NCI-H1417 treated with DMSO at 0.1 percent for 48 hours (cell line): ENCODE measurements around the gene S1PR2.
"Not testable (repeated sequence)": the region's sequence is repeated elsewhere in the genome, so short reads cannot be mapped to it uniquely, and the experiment has no call there.

ENCODE experiments used
- DNase-seq: peaks from one replicate; lab custom pipeline; 2025; lab: John Stamatoyannopoulos, UW

S1PR2 gene

DNA sequence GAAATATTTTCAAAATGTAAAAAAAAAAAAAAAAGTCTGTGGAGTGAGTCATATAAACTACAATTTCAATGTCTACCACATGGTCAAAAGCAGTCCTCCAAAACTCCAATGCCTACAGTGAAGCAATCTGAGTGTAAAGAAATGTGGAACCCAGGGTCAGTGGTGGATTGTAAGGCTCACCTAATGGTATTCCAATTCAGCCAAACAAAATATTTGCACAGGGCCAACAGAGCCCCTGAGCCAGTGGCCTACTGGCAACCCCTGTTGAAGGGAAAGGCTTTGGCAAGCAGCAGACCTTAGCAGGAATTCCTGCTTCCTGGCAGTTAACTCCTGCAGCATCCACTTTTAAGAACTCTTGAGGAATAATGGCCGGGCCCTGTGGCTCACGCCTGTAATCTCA lies 39.8 kb downstream of the S1PR2 start:
- no peak for DNase-seq

DNA sequence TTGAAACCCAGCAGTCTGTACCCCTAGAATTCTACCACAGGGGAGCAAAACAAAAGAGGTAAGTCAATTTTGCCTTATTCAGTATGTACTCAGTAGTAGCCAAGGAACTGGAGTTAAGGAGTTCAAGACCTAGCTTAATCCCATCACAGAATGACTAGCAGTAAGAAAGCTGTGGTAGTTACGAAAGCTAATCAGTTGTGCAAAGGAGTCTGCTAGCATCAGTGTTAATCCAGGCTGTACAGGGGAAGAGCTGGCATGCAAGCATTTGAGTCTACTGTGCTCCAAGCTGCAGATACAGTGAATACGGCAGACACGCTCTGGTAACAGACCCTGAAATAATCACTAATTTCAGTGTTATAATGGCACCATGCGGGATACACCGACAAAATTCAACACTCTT lies 41.1 kb downstream of the S1PR2 start:
- DNase-seq = no peak

DNA sequence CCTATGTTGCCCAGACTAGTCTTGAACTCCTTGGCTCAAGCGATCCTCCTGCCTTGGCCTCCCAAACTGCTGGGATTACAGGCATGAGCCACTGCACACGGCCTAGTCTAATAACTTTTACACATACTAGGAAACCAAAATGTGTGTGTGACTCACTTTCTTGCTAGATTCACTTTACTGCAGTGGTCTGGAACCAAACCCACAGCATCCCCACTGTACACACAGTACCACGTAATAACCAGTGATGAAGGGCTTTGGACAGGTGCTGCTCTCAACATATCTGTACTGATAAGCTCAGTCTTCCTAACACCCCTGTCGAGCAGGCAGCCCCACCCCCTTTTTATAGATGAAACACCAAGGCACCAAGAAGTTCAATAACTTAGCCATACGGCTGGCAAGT lies 41.5 kb downstream of the S1PR2 start:
- no peak for DNase-seq

DNA sequence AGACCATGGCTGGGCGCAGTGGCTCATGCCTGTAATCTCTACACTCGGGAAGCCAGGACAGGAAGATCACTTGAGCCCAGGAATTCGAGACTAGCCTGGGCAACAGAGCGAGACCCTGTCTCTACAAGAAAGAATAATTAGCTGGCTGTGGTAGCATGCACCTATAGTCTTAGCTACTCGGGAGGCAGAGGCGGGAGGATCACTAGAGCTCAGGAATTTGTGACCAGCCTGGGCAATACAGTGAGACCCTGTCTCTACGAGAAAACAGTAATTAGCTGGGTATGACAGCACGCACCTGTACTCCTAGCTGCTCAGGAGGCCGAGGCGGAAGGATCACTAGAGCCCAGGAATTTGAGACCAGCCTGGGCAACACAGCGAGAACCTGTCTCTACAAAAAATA lies 43.8 kb downstream of the S1PR2 start:
- no peak for DNase-seq

DNA sequence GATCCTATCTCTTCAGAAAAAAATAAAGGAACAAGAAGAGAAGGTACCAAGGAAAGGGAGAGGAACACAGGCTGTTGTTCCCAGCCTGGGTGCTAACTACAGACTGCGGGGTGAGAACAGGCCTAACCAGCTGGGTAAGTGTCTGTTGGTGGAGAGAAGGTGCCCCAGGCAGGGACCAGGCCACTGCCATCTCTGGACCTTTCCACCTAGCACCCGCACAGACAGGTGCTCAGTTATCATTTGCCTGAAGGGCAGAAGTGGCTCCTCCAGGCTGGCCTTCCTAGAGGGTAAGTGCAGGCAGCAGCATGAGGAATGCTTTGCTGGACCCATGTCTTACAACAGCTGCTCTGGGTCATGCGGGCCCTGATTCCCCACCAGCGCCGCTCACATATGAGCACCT lies 46.5 kb downstream of the S1PR2 start:
- no peak for DNase-seq

DNA sequence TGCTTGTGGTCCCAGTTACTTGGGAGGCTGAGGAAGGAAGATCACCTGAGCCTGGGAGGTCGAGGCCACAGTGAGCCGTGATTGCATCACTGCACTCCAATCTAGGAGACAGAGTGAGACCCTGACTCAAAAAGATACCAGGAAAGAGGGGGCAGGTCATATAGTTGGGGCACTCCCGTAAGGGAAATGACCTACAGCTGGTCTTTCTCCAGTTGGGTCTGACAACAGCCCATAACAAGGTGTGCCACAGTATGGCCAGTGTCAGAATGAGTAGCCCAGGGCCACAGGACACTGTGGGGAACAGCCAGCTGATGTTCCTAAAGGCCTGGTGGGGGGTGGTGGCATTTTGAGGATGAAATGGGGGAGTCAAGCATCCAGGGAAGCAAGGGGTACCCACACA lies 47.2 kb downstream of the S1PR2 start:
- no peak for DNase-seq

DNA sequence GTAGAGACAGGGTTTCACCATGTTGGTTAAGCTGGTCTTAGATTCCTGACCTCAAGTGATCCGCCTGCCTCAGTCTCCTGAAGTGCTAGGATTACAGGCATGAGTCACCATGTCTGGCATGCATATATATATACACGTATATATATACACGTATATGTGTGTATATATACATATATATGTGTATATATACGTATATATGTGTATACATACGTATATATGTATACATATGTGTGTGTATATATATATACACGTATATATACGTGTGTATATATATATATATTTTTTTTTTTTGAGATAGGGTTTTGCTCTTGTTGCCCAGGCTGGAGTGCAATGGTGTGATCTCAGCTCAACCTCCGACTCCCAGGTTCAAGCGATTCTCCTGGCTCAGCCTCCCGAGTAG lies 48.3 kb downstream of the S1PR2 start:
- DNase-seq = no peak

DNA sequence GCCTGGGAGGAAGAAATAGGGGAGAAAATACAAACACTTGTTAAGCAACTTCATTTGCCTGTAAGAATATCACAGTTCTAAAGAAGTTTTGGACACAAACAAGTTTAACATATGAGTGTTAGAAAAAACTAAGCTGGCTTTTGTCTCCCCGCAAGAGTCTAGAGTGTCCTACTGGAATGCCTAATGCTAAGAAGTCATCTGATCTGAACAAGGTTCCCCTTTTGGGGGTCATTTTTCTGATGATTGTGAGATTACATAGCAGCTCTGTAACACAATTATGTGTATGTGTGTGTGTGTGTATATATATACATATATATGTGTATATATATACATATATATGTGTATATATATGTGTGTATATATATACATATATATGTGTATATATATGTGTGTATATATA lies 49.1 kb downstream of the S1PR2 start:
- DNase-seq = no peak

DNA sequence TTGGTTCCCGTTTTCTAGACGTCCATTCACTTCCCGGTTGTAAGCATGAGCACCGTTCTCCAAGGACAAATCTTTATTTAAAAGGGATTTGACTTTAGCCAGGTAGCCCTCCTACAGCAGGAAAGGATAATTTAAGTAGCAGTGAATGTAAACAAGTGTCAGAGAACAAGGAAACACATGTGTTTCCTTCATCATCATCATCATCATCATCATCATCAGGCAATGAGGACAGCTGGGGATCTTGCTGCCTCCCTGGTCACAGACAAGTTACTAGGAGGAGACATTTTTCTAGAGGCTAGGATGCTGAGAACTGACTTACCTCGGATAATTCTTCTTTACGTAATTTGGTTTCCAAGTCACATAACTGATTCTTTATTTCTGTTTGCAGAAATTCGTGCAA lies 50.7 kb downstream of the S1PR2 start:
- DNase-seq = no peak

DNA sequence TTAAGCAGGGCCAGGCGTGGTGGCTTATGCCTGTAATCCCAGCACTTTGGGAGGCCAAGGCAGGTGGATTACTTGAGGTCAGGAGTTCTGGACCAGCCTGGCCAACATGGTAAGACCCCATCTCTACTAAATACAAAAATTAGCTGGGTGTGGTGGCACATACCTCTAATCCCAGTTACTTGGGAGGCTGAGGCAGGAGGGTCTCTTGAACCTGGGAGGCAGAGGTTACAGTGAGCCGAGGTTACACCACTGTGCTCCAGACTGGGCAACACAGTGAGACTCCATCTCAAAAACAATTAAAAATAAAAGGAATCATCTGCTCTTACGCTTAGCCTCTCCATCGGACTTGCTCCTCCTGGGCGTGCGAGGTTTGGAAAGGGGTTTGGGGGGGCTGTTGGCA lies 51.1 kb downstream of the S1PR2 start:
- not testable (repeated sequence) for DNase-seq

DNA sequence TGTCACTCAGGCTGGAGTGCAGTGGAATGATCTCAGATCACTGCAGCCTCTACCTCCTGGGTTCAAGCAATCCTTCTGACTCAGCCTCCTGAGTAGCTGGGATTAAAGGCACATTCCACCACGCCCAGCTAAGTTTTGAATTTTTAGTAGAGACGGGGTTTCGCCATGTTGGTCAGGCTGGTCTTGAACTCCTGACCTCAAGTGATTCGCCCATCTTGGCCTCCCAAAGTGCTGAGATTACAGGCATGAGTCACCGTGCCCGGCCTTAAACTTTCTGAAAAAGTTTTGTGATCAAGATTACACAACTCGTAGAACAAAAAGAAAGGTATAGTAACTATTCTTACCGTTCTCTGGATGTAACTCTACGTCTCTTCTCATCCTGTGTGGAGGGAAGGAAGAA lies 57.6 kb downstream of the S1PR2 start:
- no peak for DNase-seq
